HepG2 (cell line): ENCODE measurements around the gene ZNF687. TPM values are rescaled to one million over a fixed set of nuclear protein-coding genes. Genes with fewer than 3 reads are reported as not detected.
A peak's percentile ranks its signal among the peaks of the same experiment; 100 is the strongest.

Experiments
- AHDC1 ChIP-seq: sonication (generic); formaldehyde crosslinking; IDR thresholded peaks from 2 replicates; pipeline ENCODE4 v1.5.1; 2020; ENCODE audit warnings: mild to moderate bottlenecking, missing genetic modification reagents, borderline replicate concordance
- DZIP1 ChIP-seq: sonication (generic); formaldehyde crosslinking; IDR thresholded peaks from 2 replicates; pipeline ENCODE4 v1.5.0; 2020; ENCODE audit warnings: mild to moderate bottlenecking, missing genetic modification reagents
- EEA1 ChIP-seq: sonication (generic); formaldehyde crosslinking; IDR thresholded peaks from 2 replicates; pipeline ENCODE4 v1.5.1; 2020; ENCODE audit warnings: mild to moderate bottlenecking, missing genetic modification reagents, borderline replicate concordance
- ETV5 ChIP-seq: IDR thresholded peaks from 2 replicates; pipeline ENCODE4 v1.6.1; 2018; ENCODE audit warnings: missing biosample characterization, missing genetic modification reagents, inconsistent platforms, borderline replicate concordance
- HBP1 ChIP-seq: IDR thresholded peaks from 2 replicates; pipeline ENCODE4 v1.6.1; 2016; ENCODE audit warnings: low read depth, control low read depth
- IRF1 ChIP-seq: sonication (generic); formaldehyde crosslinking; IDR thresholded peaks from 2 replicates; pipeline ENCODE4 v1.4.0; 2020; ENCODE audit warnings: low read depth, mild to moderate bottlenecking, missing genetic modification reagents
- MXI1 ChIP-seq: IDR thresholded peaks from 3 replicates; pipeline ENCODE4 v1.6.1; 2012; ENCODE audit warnings: low read depth, low read length, inconsistent platforms, borderline replicate concordance
- PAWR ChIP-seq: sonication (generic); formaldehyde crosslinking; IDR thresholded peaks from 2 replicates; pipeline ENCODE4 v1.4.0; 2020; ENCODE audit warnings: missing genetic modification reagents, mild to moderate bottlenecking, borderline replicate concordance
- RFX3 ChIP-seq: IDR thresholded peaks from 2 replicates; pipeline ENCODE4 v1.6.1; 2016; ENCODE audit warnings: missing biosample characterization, missing genetic modification reagents
- U2AF2 ChIP-seq: fragments of 200-400 bp; formaldehyde crosslinking; IDR thresholded peaks from 2 replicates; pipeline ENCODE4 v1.6.1; 2017; ENCODE audit warnings: low read depth, mild to moderate bottlenecking, low read length
- ZBTB38 ChIP-seq: sonication (generic); formaldehyde crosslinking; IDR thresholded peaks from 2 replicates; pipeline ENCODE4 v1.5.1; 2020; ENCODE audit warnings: mild to moderate bottlenecking, missing genetic modification reagents
- ZNF609 ChIP-seq: sonication (generic); formaldehyde crosslinking; IDR thresholded peaks from 2 replicates; pipeline ENCODE4 v1.4.0; 2020; ENCODE audit warnings: mild to moderate bottlenecking, missing genetic modification reagents, borderline replicate concordance
- polyA plus RNA-seq, 8 experiments: library from polyadenylated mRNA; depleted of rRNA in 3 of 8; stranded (reverse) in 7 of 8; unstranded in 1 of 8; fragments of >200 nt; fragmentation: Illumina TruSeq in 4 of 8; extraction: Trizol in 4 of 8; gene quantifications; 2 replicates each; pipeline versions ENCODE4 v1.2.1 to v1.2.3, GENCODE V29; 2011 to 2016; ENCODE audit warnings: low read depth in 4 of 8, missing spikeins in 1 of 8, mixed read lengths in 1 of 8; ENCODE audit not compliant: insufficient read depth in 1 of 8
- total RNA-seq, 5 experiments: library from RNA; depleted of rRNA; stranded (reverse); fragments of >200 nt; fragmentation: Illumina TruSeq; extraction: Trizol; gene quantifications; 2 replicates each; pipeline ENCODE4 v1.2.3, GENCODE V29; 2016; ENCODE audit warnings: low read depth in 1 of 5

Gene ZNF687
- total and polyA plus RNA-seq, 2 of the 13 experiments (the other 11 are each of a cell fraction or from before 2014, with no cell fraction given): 14.1 to 16.5 TPM

- no peak for TF ChIP-seq HBP1
- no peak for TF ChIP-seq RFX3 (CRISPR knock-in tag)
- TF ChIP-seq ZNF609 (CRISPR knock-in tag): no peak
- no peak for TF ChIP-seq EEA1 (CRISPR knock-in tag)
- TF ChIP-seq ZBTB38 (CRISPR knock-in tag): no peak
- TF ChIP-seq DZIP1: no peak
- TF ChIP-seq IRF1: no peak
- no peak; the same call in 1 of the 2 replicates for TF ChIP-seq ETV5
- no peak for TF ChIP-seq PAWR
- TF ChIP-seq U2AF2: no peak
- no peak for TF ChIP-seq AHDC1 (CRISPR knock-in tag)
- TF ChIP-seq MXI1: peak; percentile 57; the same call in 1 of the 3 replicates
These were observed 29.7 kb downstream of the ZNF687 start (continued) for GRCh38 chr1:151311589-151312331.
